Uterus (tissue), 4 donors: ENCODE measurements around the gene FOSL2. TPM values are rescaled to one million over a fixed set of nuclear protein-coding genes. Genes with fewer than 3 reads are reported as not detected.

Source experiments
- DNase-seq, 2 donors: peaks; one replicate each; pipeline ENCODE4 v3.0.0-alpha.2; 2019 to 2020
- H3K27ac ChIP-seq, 2 donors: fragments of 200-600 bp; sonication (generic); 1 replicate in 1 of 2; 2 replicates in 1 of 2; pipeline ENCODE4 v1.5.1; 2016 to 2018
- H3K27me3 ChIP-seq, 2 donors: fragments of 200-600 bp; sonication (generic); one replicate each; pipeline ENCODE4 v1.5.1; 2018 to 2019; ENCODE audit warnings: control low read depth in 1 of 2
- H3K36me3 ChIP-seq, 2 donors: fragments of 200-600 bp; sonication (generic); one replicate each; pipeline ENCODE4 v1.5.1; 2019; ENCODE audit warnings: control low read depth in 1 of 2
- H3K4me1 ChIP-seq, 2 donors: fragments of 200-600 bp; sonication (generic); one replicate each; pipeline ENCODE4 v1.5.1; 2018 to 2019; ENCODE audit warnings: control low read depth in 1 of 2
- H3K4me3 ChIP-seq, 2 donors: fragments of 200-600 bp; sonication (generic); 1 replicate in 1 of 2; 2 replicates in 1 of 2; pipeline ENCODE4 v1.5.1; 2018 to 2019; ENCODE audit warnings: mild to moderate bottlenecking in 1 of 2
- H3K9me3 ChIP-seq, 2 donors: fragments of 200-600 bp; sonication (generic); one replicate each; pipeline ENCODE4 v1.5.1; 2019; ENCODE audit warnings: control low read depth in 1 of 2
- POLR2A ChIP-seq, 2 donors: fragments of 450-650 bp; IDR thresholded peaks; one replicate each; pipeline ENCODE4 v1.6.1; 2016; ENCODE audit warnings: antibody characterized with exemption in 2 of 2, mild to moderate bottlenecking in 1 of 2, moderate library complexity in 1 of 2
- intact Hi-C: fragments of 100-400 bp; cut with DNase I; formaldehyde crosslinking; loops from one replicate; pipeline ENCODE4 v1.15.1; 2023; ENCODE audit warnings: low total_unique reads
- small RNA-seq: library from RNA; depleted of rRNA; stranded (forward); fragments of <200 nt; gene quantifications from one replicate; pipeline ENCODE3, GENCODE V24; 2016
- total RNA-seq, 4 donors: library from RNA; depleted of rRNA in 3 of 4; stranded (reverse); fragments of >200 nt in 3 of 4; gene quantifications; one replicate each; pipeline versions ENCODE4 v1.1.0 to v1.2.4, GENCODE V29; 2014 to 2023
- TF ChIP-seq, protein P1 (sequence below), 4 experiments: fragments of 200-600 bp in 2 of 4; fragments of 450-650 bp in 2 of 4; sonication (generic) in 2 of 4; IDR thresholded peaks; one replicate each; pipeline ENCODE4 v1.5.1; 2016 to 2019; ENCODE audit warnings: antibody characterized with exemption in 4 of 4, mild to moderate bottlenecking in 2 of 4, moderate library complexity in 1 of 4
- donor health status: DM: yes; HTN: yes; CAD: no.

The FOSL2 gene
- total RNA-seq, 4 donors from 2014 or later, result 39.8 to 134 (median 58.7) TPM

DNA sequence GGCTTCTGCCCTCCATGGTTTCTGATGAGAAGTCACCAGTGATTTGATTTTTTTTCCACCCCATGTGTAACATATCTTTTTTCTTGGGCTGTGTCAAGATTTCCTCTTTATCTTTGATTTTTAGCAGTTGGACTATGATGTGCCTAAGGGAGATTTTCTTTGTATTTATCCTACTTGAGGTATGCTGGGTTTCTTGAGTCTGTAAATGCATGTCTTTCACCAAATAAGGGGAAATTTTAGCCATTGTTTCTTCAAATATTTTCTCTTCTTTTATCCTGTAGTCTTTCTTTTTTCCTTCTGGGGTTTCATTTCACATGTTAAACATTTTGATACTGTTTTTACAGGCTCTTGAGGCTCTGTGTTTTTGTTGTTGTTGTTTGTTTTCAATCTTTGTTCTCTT is 69.5 kb downstream of the FOSL2 start:
- Histone ChIP-seq H3K9me3 (no peaks in the 10 kb centered on the region), H3K4me3 (no peak overlapping the region), H3K4me1 (no peaks in the 10 kb centered on the region), H3K36me3 (no peaks in the 10 kb centered on the region), H3K27me3 (no peaks in the 10 kb centered on the region), H3K27ac (no peak overlapping the region)
- DNase-seq, result no peak
- intact Hi-C loops, result no loop called here
- TF ChIP-seq, protein P1, sequence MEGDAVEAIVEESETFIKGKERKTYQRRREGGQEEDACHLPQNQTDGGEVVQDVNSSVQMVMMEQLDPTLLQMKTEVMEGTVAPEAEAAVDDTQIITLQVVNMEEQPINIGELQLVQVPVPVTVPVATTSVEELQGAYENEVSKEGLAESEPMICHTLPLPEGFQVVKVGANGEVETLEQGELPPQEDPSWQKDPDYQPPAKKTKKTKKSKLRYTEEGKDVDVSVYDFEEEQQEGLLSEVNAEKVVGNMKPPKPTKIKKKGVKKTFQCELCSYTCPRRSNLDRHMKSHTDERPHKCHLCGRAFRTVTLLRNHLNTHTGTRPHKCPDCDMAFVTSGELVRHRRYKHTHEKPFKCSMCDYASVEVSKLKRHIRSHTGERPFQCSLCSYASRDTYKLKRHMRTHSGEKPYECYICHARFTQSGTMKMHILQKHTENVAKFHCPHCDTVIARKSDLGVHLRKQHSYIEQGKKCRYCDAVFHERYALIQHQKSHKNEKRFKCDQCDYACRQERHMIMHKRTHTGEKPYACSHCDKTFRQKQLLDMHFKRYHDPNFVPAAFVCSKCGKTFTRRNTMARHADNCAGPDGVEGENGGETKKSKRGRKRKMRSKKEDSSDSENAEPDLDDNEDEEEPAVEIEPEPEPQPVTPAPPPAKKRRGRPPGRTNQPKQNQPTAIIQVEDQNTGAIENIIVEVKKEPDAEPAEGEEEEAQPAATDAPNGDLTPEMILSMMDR (IDR thresholded peaks at IDR 0.05), result no peak
- TF ChIP-seq POLR2A (IDR thresholded peaks at IDR 0.05), result no peak

GRCh38 chr2:28463211-28463816 is 70.7 kb downstream of the FOSL2 start:
- TF ChIP-seq, protein P1 (IDR thresholded peaks at IDR 0.05), result no peak
- TF ChIP-seq POLR2A (IDR thresholded peaks at IDR 0.05), result no peak
- H3K27me3 ChIP-seq, result no peaks in the 10 kb centered on the region
- intact Hi-C loops, result no loop called here
- no peak for DNase-seq
- H3K27ac ChIP-seq, result no peak overlapping the region
- no peak overlapping the region for H3K4me3 ChIP-seq
- no peaks in the 10 kb centered on the region for H3K4me1 ChIP-seq
- no peaks in the 10 kb centered on the region for H3K36me3 ChIP-seq
- H3K9me3 ChIP-seq, result no peaks in the 10 kb centered on the region

DNA sequence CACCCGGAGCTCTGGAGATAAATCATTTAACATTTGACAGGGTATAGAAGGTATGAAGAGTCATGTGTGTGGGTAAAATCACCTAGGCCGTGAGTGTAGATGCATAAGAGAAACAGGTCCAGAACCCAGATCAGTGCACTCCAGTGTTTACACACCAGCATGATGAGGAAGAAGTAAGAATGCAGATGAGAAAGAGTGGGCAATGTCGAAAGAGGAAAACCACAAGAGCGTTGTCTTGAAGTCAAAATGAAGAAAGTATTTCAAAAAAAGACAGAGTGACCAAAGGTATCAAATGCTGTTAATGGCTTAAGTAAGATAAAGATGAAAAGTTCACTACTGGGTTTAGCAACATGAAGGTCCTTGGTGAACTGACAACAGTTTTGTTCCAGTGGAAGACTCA is 71.2 kb downstream of the FOSL2 start:
- TF ChIP-seq POLR2A (IDR thresholded peaks at IDR 0.05), result no peak
- TF ChIP-seq, protein P1 (IDR thresholded peaks at IDR 0.05), result no peak
- no peak overlapping the region for H3K4me3 ChIP-seq
- no peaks in the 10 kb centered on the region for H3K27me3 ChIP-seq
- H3K27ac ChIP-seq, result no peak overlapping the region
- no peaks in the 10 kb centered on the region for H3K36me3 ChIP-seq
- no peaks in the 10 kb centered on the region for H3K9me3 ChIP-seq
- no peaks in the 10 kb centered on the region for H3K4me1 ChIP-seq
- intact Hi-C loops, result no loop called here
- DNase-seq, result no peak

DNA sequence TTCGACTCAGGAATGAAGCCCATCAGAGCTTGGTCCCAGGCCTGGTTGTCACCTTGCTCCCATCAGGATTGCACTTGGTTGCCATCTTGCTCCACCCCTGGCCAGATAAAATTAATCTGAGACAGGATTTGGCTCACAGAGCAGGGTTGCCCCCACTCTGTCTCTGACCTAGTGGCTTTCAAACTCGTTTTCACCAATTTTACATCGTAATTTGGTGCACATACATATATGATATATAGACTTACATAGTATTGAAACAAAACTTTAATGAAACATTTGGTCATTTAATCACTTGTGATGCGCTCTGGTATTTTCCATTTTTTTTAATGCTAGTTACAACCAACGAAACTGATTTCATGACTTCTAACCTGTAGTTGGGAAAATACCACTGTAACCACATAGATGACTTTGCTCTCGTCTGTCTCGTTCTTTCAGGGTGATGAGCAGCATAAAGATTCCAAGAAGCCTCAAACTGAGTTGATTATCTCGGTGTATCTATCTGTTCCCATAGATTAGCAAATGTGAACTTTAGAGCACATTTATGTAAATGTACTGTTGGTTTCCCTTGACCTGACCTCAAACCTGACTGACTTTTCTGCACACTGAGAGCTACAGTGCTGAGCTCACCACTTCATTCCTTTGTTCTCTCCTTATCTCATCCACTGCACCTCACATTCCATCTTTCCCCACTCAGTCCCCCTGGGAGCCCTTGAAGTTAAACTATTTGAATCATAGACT is 72.7 kb downstream of the FOSL2 start:
- no peaks in the 10 kb centered on the region for H3K27me3 ChIP-seq
- DNase-seq, result no peak
- no peak overlapping the region for H3K27ac ChIP-seq
- H3K9me3 ChIP-seq, result no peaks in the 10 kb centered on the region
- no peaks in the 10 kb centered on the region for H3K4me1 ChIP-seq
- TF ChIP-seq, protein P1 (IDR thresholded peaks at IDR 0.05), result no peak
- no peak for TF ChIP-seq POLR2A (IDR thresholded peaks at IDR 0.05)
- no peak overlapping the region for H3K4me3 ChIP-seq
- intact Hi-C loops, result no loop called here
- no peaks in the 10 kb centered on the region for H3K36me3 ChIP-seq

Small RNA genes within 50 kb of the gene (small RNA-seq; reads per million reads assigned to genes)
- gene AC104695.3, result not detected
- not detected for gene SNRPGP7

Other genes starting within 250 kb of the FOSL2 start
- gene PLB1, start 103.2 kb downstream of the FOSL2 start, total RNA-seq, result 10 to 100 TPM in 1 of 4 donors, 1 to 10 TPM in 3; 2.9 to 12.4 (median 5.2) TPM